SK-N-SH (cell line): Measurements from ENCODE around the gene RGS10. TPM values are rescaled to one million over a fixed set of nuclear protein-coding genes. Genes with fewer than 3 reads are reported as not detected.

Source experiments
- CTCF ChIA-PET: fragments of 300-600, 350-600 bp; formaldehyde crosslinking; extraction: SDS; loops from one replicate; lab custom pipeline; 2021; lab: Yijun Ruan, JAX
- POLR2A ChIA-PET: fragments of 350-600 bp; sonication (Branson Sonifier 250); formaldehyde crosslinking; extraction: SDS; loops from one replicate; lab custom pipeline; 2020; ENCODE audit warnings: antibody characterized with exemption, inconsistent platforms; lab: Yijun Ruan, JAX
- DNase-seq: peaks from one replicate; pipeline ENCODE4 v3.0.0; 2012
- H2AFZ ChIP-seq: fragments of 200-600 bp; sonication (generic); 2 replicates; pipeline ENCODE4 v1.8.1; 2016; ENCODE audit warnings: antibody characterized with exemption, mild to moderate bottlenecking, low read depth
- H3F3A ChIP-seq: fragments of 200-600 bp; sonication (generic); replicated peaks from 2 replicates; pipeline ENCODE3; 2016; ENCODE audit warnings: antibody characterized with exemption, mild to moderate bottlenecking; ENCODE audit not compliant: insufficient read depth
- H3K27ac ChIP-seq, 2 experiments: fragments of 200-500 bp in 1 of 2; fragments of 200-600 bp in 1 of 2; sonication (Bioruptor generic) in 1 of 2; sonication (generic), shearing (Covaris generic) in 1 of 2; 2 replicates each; pipeline versions ENCODE4 v1.5.1 to v1.6.1; 2014 to 2016; ENCODE audit warnings: low read depth in 2 of 2, inconsistent platforms in 1 of 2, low read length in 1 of 2, mild to moderate bottlenecking in 1 of 2, mixed read lengths in 1 of 2
- H3K27me3 ChIP-seq: fragments of 200-600 bp; sonication (generic), shearing (Covaris generic); 2 replicates; pipeline ENCODE4 v1.6.1; 2016; ENCODE audit warnings: mixed run types; ENCODE audit not compliant: insufficient read depth
- H3K36me3 ChIP-seq, 2 experiments: fragments of 200-500 bp in 1 of 2; fragments of 200-600 bp in 1 of 2; sonication (Bioruptor generic) in 1 of 2; sonication (generic) in 1 of 2; replicated peaks in 1 of 2; 2 replicates each; pipeline versions ENCODE3 to v1.5.1; 2014 to 2016; ENCODE audit warnings: low read length in 1 of 2, mild to moderate bottlenecking in 1 of 2; ENCODE audit not compliant: insufficient read depth in 2 of 2, control insufficient read depth in 1 of 2
- H3K4me1 ChIP-seq, 2 experiments: fragments of 200-500 bp in 1 of 2; fragments of 200-600 bp in 1 of 2; sonication (Bioruptor generic) in 1 of 2; sonication (generic), shearing (Covaris generic) in 1 of 2; 2 replicates each; pipeline versions ENCODE4 v1.5.1 to v1.6.1; 2014 to 2016; ENCODE audit warnings: low read depth in 1 of 2, low read length in 1 of 2, mixed run types in 1 of 2; ENCODE audit not compliant: insufficient read depth in 2 of 2, control insufficient read depth in 1 of 2
- H3K4me2 ChIP-seq: fragments of 200-600 bp; sonication (generic), shearing (Covaris generic); 2 replicates; pipeline ENCODE4 v1.6.1; 2017; ENCODE audit warnings: mixed run types
- H3K4me3 ChIP-seq, 2 experiments: fragments of 200-500 bp in 1 of 2; fragments of 200-600 bp in 1 of 2; sonication (Bioruptor generic) in 1 of 2; sonication (generic), shearing (Covaris generic) in 1 of 2; 2 replicates each; pipeline versions ENCODE4 v1.5.1 to v1.8.1; 2014 to 2016; ENCODE audit warnings: low read depth in 2 of 2, inconsistent platforms in 1 of 2, low read length in 1 of 2, mild to moderate bottlenecking in 1 of 2, mixed read lengths in 1 of 2, moderate library complexity in 1 of 2
- H3K79me2 ChIP-seq: fragments of 200-600 bp; sonication (generic); 2 replicates; pipeline ENCODE4 v1.8.1; 2017; ENCODE audit warnings: mild to moderate bottlenecking; ENCODE audit not compliant: insufficient read depth
- H3K9ac ChIP-seq: fragments of 200-600 bp; sonication (generic); 2 replicates; pipeline ENCODE4 v1.6.1; 2017; ENCODE audit warnings: mixed run types
- H3K9me2 ChIP-seq: fragments of 200-600 bp; sonication (generic); 2 replicates; pipeline ENCODE4 v1.6.1; 2017; ENCODE audit warnings: mixed run types
- H3K9me3 ChIP-seq: fragments of 200-600 bp; sonication (generic); 2 replicates; pipeline ENCODE4 v1.6.1; 2017; ENCODE audit warnings: mixed run types, mild to moderate bottlenecking, moderate library complexity
- H4K20me1 ChIP-seq: fragments of 200-600 bp; sonication (generic); 2 replicates; pipeline ENCODE4 v1.6.1; 2017; ENCODE audit warnings: mild to moderate bottlenecking, mixed run types; ENCODE audit not compliant: insufficient read depth
- EP300 ChIP-seq, 2 experiments: IDR thresholded peaks; 2 replicates each; pipeline versions ENCODE4 v1.4.0 to v1.6.1; 2012; ENCODE audit warnings: borderline replicate concordance in 1 of 2, low read depth in 1 of 2, low read length in 1 of 2
- EZH2phosphoT487 ChIP-seq: fragments of 200-600 bp; sonication (generic); IDR thresholded peaks from 2 replicates; pipeline ENCODE4 v1.6.1; 2017; ENCODE audit warnings: low read depth, mixed run types, mild to moderate bottlenecking, antibody characterized with exemption, moderate library complexity, borderline replicate concordance
- FOXM1 ChIP-seq: IDR thresholded peaks from 2 replicates; pipeline ENCODE4 v1.4.0; 2012; ENCODE audit warnings: low read depth, mild to moderate bottlenecking
- GABPA ChIP-seq: IDR thresholded peaks from 2 replicates; pipeline ENCODE4 v1.4.0; 2012; ENCODE audit warnings: low read depth, mild to moderate bottlenecking
- GATA2 ChIP-seq: sonication (generic); formaldehyde crosslinking; IDR thresholded peaks from 2 replicates; pipeline ENCODE4 v1.5.0; 2020; ENCODE audit warnings: mild to moderate bottlenecking, missing genetic modification reagents
- MXI1 ChIP-seq: IDR thresholded peaks from 2 replicates; pipeline ENCODE4 v1.6.1; 2012; ENCODE audit warnings: mild to moderate bottlenecking, low read depth, low read length, improper control_type of control experiment
- NFIC ChIP-seq: IDR thresholded peaks from 2 replicates; pipeline ENCODE4 v1.4.0; 2012; ENCODE audit warnings: borderline replicate concordance
- NRF1 ChIP-seq: IDR thresholded peaks from 2 replicates; pipeline ENCODE4 v1.6.1; 2012; ENCODE audit warnings: low read depth, mild to moderate bottlenecking, low read length
- RAD21 ChIP-seq: IDR thresholded peaks from 2 replicates; pipeline ENCODE4 v1.6.1; 2012; ENCODE audit warnings: mild to moderate bottlenecking, low read length
- SMC3 ChIP-seq: IDR thresholded peaks from 2 replicates; pipeline ENCODE4 v1.6.1; 2012; ENCODE audit warnings: low read depth, low read length, improper control_type of control experiment
- YY1 ChIP-seq: IDR thresholded peaks from 2 replicates; pipeline ENCODE4 v1.4.0; 2012; ENCODE audit warnings: low read depth, mild to moderate bottlenecking
- WGBS: methylation state at CpG from one replicate; pipeline ENCODE4 v1.1.6; 2017; ENCODE audit warnings: low lambda C conversion rate; 5-methylcytosine and 5-hydroxymethylcytosine counted together
- polyA plus RNA-seq, 3 experiments: library from polyadenylated mRNA; depleted of rRNA; stranded (reverse); fragments of >200 nt; gene quantifications; 2 replicates each; pipeline ENCODE4 v1.2.3, GENCODE V29; 2012
- TF ChIP-seq, protein P1 (sequence below): fragments of 150-350 bp; IDR thresholded peaks from 2 replicates; pipeline ENCODE4 v1.6.1; 2016; ENCODE audit warnings: mild to moderate bottlenecking, low read depth, low read length
- TF ChIP-seq, protein P2 (sequence below): IDR thresholded peaks from 2 replicates; pipeline ENCODE4; 2012
- TF ChIP-seq, protein P3 (sequence below): fragments of 200-600 bp; sonication (generic); IDR thresholded peaks from 2 replicates; pipeline ENCODE4 v1.6.1; 2017; ENCODE audit warnings: antibody characterized with exemption, mild to moderate bottlenecking, moderate library complexity

The RGS10 gene
- polyA plus RNA-seq, 1 of the 3 experiments (the other 2 are of a cell fraction) = 44.6 TPM

DNA sequence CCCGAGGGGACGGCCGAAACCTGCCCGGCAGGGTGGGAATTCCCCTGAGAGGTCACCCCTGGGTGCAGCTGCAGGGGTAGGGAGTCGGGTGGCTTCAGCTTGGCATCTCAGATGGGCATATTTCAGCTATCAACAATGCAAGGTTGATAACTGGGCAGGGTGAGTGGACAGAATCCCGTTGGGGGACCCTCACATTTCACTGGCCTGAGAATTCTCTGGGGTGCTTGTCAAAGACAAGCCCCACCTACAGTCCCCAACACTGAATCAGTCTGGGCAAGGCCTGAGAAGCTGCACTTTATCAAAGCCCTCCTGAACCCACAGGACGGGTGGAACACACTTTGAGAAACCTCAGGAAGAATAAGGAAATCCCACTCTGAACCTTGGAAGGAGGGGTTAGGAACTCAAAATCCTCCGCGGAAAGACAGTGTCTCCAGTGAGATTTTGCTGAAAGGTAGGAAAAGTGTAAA lies 3.1 kb downstream of the RGS10 start:
- Histone ChIP-seq H3F3A (peaks cover 13% of the 10 kb centered on the region), H4K20me1 (peaks cover 5% of the 10 kb centered on the region; the same call in 1 of the 2 replicates), H3K9me3 (no peaks in the 10 kb centered on the region), H2AFZ (no peak overlapping the region), H3K4me3 (no peak overlapping the region), H3K27ac (no peak overlapping the region), H3K27me3 (no peaks in the 10 kb centered on the region), H3K9ac (peak overlapping the region; percentile 21; the same call in 1 of the 2 replicates), H3K79me2 (peaks cover 67% of the 10 kb centered on the region), H3K4me1 (peaks cover 0 to 17% of the 10 kb centered on the region in 2 experiments; a peak in 2 of 4 replicates), H3K36me3 (no peaks in the 10 kb centered on the region), H3K4me2 (peak overlapping the region; percentile 28; the same call in 1 of the 2 replicates), H3K9me2 (no peaks in the 10 kb centered on the region)
- TF ChIP-seq FOXM1 (no peak), GATA2 (CRISPR knock-in tag) (no peak), NRF1 (no peak), GABPA (no peak), EZH2phosphoT487 (no peak), SMC3 (no peak), YY1 (no peak), RAD21 (no peak), NFIC (no peak), EP300 (IDR thresholded peaks at IDR 0.05; ENCODE audit: borderline replicate concordance in 1 of 2, low read depth in 1 of 2, low read length in 1 of 2) (no peak), MXI1 (no peak)
- TF ChIP-seq, protein P1, sequence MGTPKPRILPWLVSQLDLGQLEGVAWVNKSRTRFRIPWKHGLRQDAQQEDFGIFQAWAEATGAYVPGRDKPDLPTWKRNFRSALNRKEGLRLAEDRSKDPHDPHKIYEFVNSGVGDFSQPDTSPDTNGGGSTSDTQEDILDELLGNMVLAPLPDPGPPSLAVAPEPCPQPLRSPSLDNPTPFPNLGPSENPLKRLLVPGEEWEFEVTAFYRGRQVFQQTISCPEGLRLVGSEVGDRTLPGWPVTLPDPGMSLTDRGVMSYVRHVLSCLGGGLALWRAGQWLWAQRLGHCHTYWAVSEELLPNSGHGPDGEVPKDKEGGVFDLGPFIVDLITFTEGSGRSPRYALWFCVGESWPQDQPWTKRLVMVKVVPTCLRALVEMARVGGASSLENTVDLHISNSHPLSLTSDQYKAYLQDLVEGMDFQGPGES = no peak
- TF ChIP-seq, protein P2, sequence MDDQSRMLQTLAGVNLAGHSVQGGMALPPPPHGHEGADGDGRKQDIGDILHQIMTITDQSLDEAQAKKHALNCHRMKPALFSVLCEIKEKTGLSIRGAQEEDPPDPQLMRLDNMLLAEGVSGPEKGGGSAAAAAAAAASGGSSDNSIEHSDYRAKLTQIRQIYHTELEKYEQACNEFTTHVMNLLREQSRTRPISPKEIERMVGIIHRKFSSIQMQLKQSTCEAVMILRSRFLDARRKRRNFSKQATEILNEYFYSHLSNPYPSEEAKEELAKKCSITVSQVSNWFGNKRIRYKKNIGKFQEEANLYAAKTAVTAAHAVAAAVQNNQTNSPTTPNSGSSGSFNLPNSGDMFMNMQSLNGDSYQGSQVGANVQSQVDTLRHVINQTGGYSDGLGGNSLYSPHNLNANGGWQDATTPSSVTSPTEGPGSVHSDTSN = no peak
- 87% methylated on average over 8 of the region's 9 CpGs for WGBS
- CTCF ChIA-PET = interaction anchor here (1.4 to 1.8 kb wide), 2 partner anchors 9 to 341 kb away, joined by 3 to 4 read pairs; no protein-coding TSS in a partner anchor
- POLR2A ChIA-PET = no interaction called here
- DNase-seq = no peak

DNA sequence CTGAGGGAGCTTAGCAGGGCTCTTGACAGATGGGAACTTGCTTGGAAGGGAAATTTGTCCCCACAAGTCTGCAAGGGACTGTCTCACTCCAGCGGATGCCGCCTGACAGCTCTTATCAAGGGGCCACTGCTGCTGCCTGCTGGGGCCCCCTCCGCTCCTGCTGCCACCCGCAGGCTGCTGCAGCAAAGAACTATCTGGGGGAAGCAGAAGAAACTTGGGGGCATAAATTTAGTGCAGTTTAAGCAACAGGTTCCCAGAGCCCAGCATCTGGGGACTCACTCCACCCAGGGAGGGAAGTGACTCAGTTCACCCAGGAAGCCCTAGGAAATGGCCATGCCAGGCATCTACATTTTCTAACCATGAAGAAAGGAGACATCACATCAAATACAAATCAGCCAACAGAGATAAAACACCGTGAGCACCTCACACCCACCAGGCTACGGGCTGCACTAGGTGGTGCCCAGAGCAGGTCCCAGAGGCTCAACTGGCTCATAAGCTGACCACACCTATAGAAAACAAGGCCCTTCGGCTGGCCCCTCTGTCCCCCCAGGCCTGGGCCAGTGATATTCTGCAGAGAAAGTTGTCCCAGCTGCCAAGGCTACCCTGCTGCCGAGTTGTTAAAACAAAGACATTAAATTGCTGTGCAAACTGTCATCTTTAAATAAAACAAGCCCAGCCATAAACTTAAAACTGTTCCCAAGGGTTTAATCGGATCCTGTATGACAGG lies 3.7 kb downstream of the RGS10 start:
- ChIA-PET POLR2A (no interaction called here), CTCF (interaction anchor here (1.2 to 1.8 kb wide), 4 partner anchors 10 to 341 kb away, joined by 3 to 6 read pairs (median 4); no protein-coding TSS in a partner anchor)

More for the DNA sequence above, 3.7 kb downstream of the RGS10 start:
- peaks cover 10% of the 10 kb centered on the region for H3F3A ChIP-seq
- peak overlapping the region; percentile 28; the same call in 1 of the 2 replicates for H3K4me2 ChIP-seq
- no peak overlapping the region for H2AFZ ChIP-seq
- peak overlapping the region; percentile 21; the same call in 1 of the 2 replicates for H3K9ac ChIP-seq
- WGBS = 87% methylated on average over 8 of the region's 9 CpGs
- no peaks in the 10 kb centered on the region for H3K27me3 ChIP-seq
- peaks cover 0 to 13% of the 10 kb centered on the region in 2 experiments; a peak in 2 of 4 replicates for H3K4me1 ChIP-seq
- H4K20me1 ChIP-seq = peaks cover 5% of the 10 kb centered on the region; the same call in 1 of the 2 replicates
- H3K4me3 ChIP-seq = no peak overlapping the region
- H3K9me3 ChIP-seq = no peaks in the 10 kb centered on the region
- H3K79me2 ChIP-seq = peaks cover 72% of the 10 kb centered on the region
- no peaks in the 10 kb centered on the region for H3K9me2 ChIP-seq
- H3K27ac ChIP-seq = no peak overlapping the region
- DNase-seq = no peak
- H3K36me3 ChIP-seq = no peaks in the 10 kb centered on the region
- TF ChIP-seq GABPA = no peak
- TF ChIP-seq, protein P3, sequence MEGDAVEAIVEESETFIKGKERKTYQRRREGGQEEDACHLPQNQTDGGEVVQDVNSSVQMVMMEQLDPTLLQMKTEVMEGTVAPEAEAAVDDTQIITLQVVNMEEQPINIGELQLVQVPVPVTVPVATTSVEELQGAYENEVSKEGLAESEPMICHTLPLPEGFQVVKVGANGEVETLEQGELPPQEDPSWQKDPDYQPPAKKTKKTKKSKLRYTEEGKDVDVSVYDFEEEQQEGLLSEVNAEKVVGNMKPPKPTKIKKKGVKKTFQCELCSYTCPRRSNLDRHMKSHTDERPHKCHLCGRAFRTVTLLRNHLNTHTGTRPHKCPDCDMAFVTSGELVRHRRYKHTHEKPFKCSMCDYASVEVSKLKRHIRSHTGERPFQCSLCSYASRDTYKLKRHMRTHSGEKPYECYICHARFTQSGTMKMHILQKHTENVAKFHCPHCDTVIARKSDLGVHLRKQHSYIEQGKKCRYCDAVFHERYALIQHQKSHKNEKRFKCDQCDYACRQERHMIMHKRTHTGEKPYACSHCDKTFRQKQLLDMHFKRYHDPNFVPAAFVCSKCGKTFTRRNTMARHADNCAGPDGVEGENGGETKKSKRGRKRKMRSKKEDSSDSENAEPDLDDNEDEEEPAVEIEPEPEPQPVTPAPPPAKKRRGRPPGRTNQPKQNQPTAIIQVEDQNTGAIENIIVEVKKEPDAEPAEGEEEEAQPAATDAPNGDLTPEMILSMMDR = peak; percentile 20; the same call in 1 of the 2 replicates
- TF ChIP-seq, all 33 proteins: peak for 1
